HFF-Myc (cell line): ENCODE data around the gene MIF4GD.
"Not testable (repeated sequence)": the region's sequence is repeated elsewhere in the genome, so short reads cannot be mapped to it uniquely, and the experiment has no call there.

Experiments
- DNase-seq: peaks from one replicate; pipeline ENCODE4 v3.0.0-alpha.2; 2011; ENCODE audit warnings: low read depth; ENCODE audit errors: extremely low read depth
- H3K4me3 ChIP-seq: replicated peaks from 2 replicates; pipeline ENCODE4 v1.5.1; 2011; ENCODE audit warnings: low read depth, mild to moderate bottlenecking, control low read depth, low read length
- CTCF ChIP-seq: IDR thresholded peaks from 2 replicates; pipeline ENCODE4 v1.5.1; 2012; ENCODE audit warnings: mild to moderate bottlenecking, low read depth, low read length, control low read depth; ENCODE audit errors: missing control alignments

The MIF4GD gene

GRCh38 chr17:75266316-75267152, 4.5 kb downstream of the MIF4GD start:
- no peak overlapping the region for H3K4me3 ChIP-seq
- TF ChIP-seq CTCF: no peak
- DNase-seq: no peak

- DNase-seq: no peak
- TF ChIP-seq CTCF: no peak
- H3K4me3 ChIP-seq: no peak overlapping the region
Measured at GRCh38 chr17:75265614-75266315, 5.3 kb downstream of the MIF4GD start.

GRCh38 chr17:75263055-75263454, 8.0 kb downstream of the MIF4GD start:
- peak overlapping the region; percentile 76 for H3K4me3 ChIP-seq
- DNase-seq: no peak
- no peak for TF ChIP-seq CTCF

- no peak for TF ChIP-seq CTCF
- H3K4me3 ChIP-seq: peak overlapping the region; percentile 76
- no peak for DNase-seq
Measured at GRCh38 chr17:75262112-75262606, 8.9 kb downstream of the MIF4GD start.

GRCh38 chr17:75261336-75262111, 9.5 kb downstream of the MIF4GD start, which contains the start of the genes GGA3 and MRPS7:
TSS of gene GGA3 (minus strand) at chr17:75261606. CDS start at chr17:75261587, 19 bp downstream.
TSS of gene MRPS7 (plus strand) at chr17:75261879. CDS start at chr17:75261901, 22 bp downstream.
- H3K4me3 ChIP-seq: peak within 1 kb of the TSS; percentile 76
- DNase-seq: peak; percentile 62
- no peak for TF ChIP-seq CTCF

GRCh38 chr17:75260641-75261335, 10.2 kb downstream of the MIF4GD start:
- no peak for DNase-seq
- TF ChIP-seq CTCF: no peak
- H3K4me3 ChIP-seq: peak overlapping the region; percentile 76

GRCh38 chr17:75257228-75257627, 13.8 kb downstream of the MIF4GD start:
- not testable (repeated sequence) for DNase-seq, H3K4me3 ChIP-seq

- not testable (repeated sequence) for DNase-seq, H3K4me3 ChIP-seq
Measured at GRCh38 chr17:75255954-75256698, 14.9 kb downstream of the MIF4GD start.
